GM23338 (cell line): ENCODE measurements around the gene THRB.

Experiments
- CREB1 ChIP-seq: fragments of 250-450 bp; sonication (Bioruptor Pico); IDR thresholded peaks from 2 replicates; pipeline ENCODE4 v1.5.0; 2020; ENCODE audit warnings: low read depth, mild to moderate bottlenecking, moderate library complexity
- ETS1 ChIP-seq: IDR thresholded peaks from 2 replicates; pipeline ENCODE4 v1.6.1; 2016; ENCODE audit warnings: antibody characterized with exemption
- EZH2 ChIP-seq: fragments of 200-600 bp; sonication (generic); IDR thresholded peaks from one replicate; pipeline ENCODE4 v1.8.0; 2017; ENCODE audit warnings: antibody characterized with exemption, mild to moderate bottlenecking, low read depth; ENCODE audit not compliant: unreplicated experiment
- EZH2phosphoT487 ChIP-seq: fragments of 200-600 bp; sonication (generic); IDR thresholded peaks from one replicate; pipeline ENCODE4 v1.8.1; 2018; ENCODE audit warnings: antibody characterized with exemption; ENCODE audit not compliant: unreplicated experiment
- JUNB ChIP-seq: IDR thresholded peaks from one replicate; pipeline ENCODE4 v1.6.1; 2016; ENCODE audit warnings: antibody characterized with exemption; ENCODE audit not compliant: unreplicated experiment
- POLR2AphosphoS5 ChIP-seq: IDR thresholded peaks from 2 replicates; pipeline ENCODE4 v1.6.1; 2016; ENCODE audit warnings: antibody characterized with exemption, low read depth
- REST ChIP-seq: IDR thresholded peaks from one replicate; pipeline ENCODE4 v1.6.1; 2018; ENCODE audit warnings: antibody characterized with exemption; ENCODE audit not compliant: unreplicated experiment
- ZNF114 ChIP-seq: fragments of 250-450 bp; sonication (Bioruptor Pico); IDR thresholded peaks from 2 replicates; pipeline ENCODE4 v1.5.0; 2020; ENCODE audit warnings: mild to moderate bottlenecking, moderate library complexity
- ZNF331 ChIP-seq: fragments of 250-450 bp; sonication (Bioruptor Pico); IDR thresholded peaks from 2 replicates; pipeline ENCODE4 v1.5.0; 2020; ENCODE audit warnings: low read depth, mild to moderate bottlenecking, moderate library complexity
- ZNF462 ChIP-seq: fragments of 250-450 bp; sonication (Bioruptor Pico); IDR thresholded peaks from 2 replicates; pipeline ENCODE4 v1.5.0; 2020; ENCODE audit warnings: mild to moderate bottlenecking, moderate library complexity
- TF ChIP-seq, protein P1 (sequence below), 2 experiments: fragments of 200-600 bp in 1 of 2; sonication (generic) in 1 of 2; conservative IDR thresholded peaks; 2 replicates each; pipeline versions ENCODE4 v1.5.1 to v1.6.1; 2016 to 2017; ENCODE audit warnings: antibody characterized with exemption in 2 of 2, low read depth in 2 of 2, mild to moderate bottlenecking in 2 of 2, moderate library complexity in 1 of 2

DNA sequence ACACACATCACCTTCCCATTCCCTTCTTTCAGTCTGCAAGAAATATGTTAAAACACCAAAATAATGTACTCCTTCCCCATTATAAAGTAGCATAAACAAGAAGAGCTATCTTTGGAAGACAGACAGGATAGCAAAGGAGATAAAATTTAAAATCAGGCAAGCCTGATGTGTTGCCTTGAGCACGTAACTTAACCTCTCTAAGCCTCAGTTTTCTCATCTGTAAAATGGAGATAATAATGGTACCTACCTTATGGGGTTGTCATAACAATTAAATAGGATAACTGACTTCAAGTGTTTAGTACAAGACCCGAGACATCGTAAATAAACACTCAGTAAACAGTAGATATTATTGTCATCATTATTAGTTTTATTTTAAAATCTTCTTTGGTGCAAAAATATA, 407.2 kb downstream of the THRB start:
- TF ChIP-seq, protein P1, sequence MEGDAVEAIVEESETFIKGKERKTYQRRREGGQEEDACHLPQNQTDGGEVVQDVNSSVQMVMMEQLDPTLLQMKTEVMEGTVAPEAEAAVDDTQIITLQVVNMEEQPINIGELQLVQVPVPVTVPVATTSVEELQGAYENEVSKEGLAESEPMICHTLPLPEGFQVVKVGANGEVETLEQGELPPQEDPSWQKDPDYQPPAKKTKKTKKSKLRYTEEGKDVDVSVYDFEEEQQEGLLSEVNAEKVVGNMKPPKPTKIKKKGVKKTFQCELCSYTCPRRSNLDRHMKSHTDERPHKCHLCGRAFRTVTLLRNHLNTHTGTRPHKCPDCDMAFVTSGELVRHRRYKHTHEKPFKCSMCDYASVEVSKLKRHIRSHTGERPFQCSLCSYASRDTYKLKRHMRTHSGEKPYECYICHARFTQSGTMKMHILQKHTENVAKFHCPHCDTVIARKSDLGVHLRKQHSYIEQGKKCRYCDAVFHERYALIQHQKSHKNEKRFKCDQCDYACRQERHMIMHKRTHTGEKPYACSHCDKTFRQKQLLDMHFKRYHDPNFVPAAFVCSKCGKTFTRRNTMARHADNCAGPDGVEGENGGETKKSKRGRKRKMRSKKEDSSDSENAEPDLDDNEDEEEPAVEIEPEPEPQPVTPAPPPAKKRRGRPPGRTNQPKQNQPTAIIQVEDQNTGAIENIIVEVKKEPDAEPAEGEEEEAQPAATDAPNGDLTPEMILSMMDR (conservative IDR thresholded peaks at IDR 0.05; ENCODE audit: low read depth in 2 of 2), result no peak
- TF ChIP-seq REST (no peak), POLR2AphosphoS5 (no peak), EZH2 (no peak), ZNF331 (CRISPR knock-in tag) (no peak), EZH2phosphoT487 (no peak), ZNF114 (CRISPR knock-in tag) (no peak), CREB1 (no peak), JUNB (no peak), ETS1 (no peak), ZNF462 (CRISPR knock-in tag) (no peak)
